HEK293 (cell line): ENCODE data around the gene KRTAP4-9.

ENCODE experiments used
- CTCF ChIP-seq: fragments of 450-650 bp; formaldehyde crosslinking; IDR thresholded peaks from 2 replicates; pipeline ENCODE4 v1.5.1; 2016; ENCODE audit warnings: missing biosample characterization, missing genetic modification characterization
- INSM2 ChIP-seq: fragments of 450-650 bp; formaldehyde crosslinking; IDR thresholded peaks from 2 replicates; pipeline ENCODE4 v1.5.1; 2016; ENCODE audit warnings: missing biosample characterization, missing genetic modification characterization
- KLF1 ChIP-seq: fragments of 450-650 bp; formaldehyde crosslinking; IDR thresholded peaks from 2 replicates; pipeline ENCODE4 v1.5.1; 2016; ENCODE audit warnings: missing biosample characterization, missing genetic modification characterization
- REST ChIP-seq: fragments of 450-650 bp; formaldehyde crosslinking; IDR thresholded peaks from 2 replicates; pipeline ENCODE4 v1.5.1; 2016; ENCODE audit warnings: missing biosample characterization, missing genetic modification characterization
- SALL2 ChIP-seq: fragments of 450-650 bp; formaldehyde crosslinking; IDR thresholded peaks from 2 replicates; pipeline ENCODE4 v1.5.0; 2017; ENCODE audit warnings: missing biosample characterization, mild to moderate bottlenecking, missing genetic modification characterization, borderline replicate concordance
- ZBTB17 ChIP-seq: fragments of 450-650 bp; formaldehyde crosslinking; IDR thresholded peaks from 2 replicates; pipeline ENCODE4 v1.5.1; 2016; ENCODE audit warnings: missing biosample characterization, missing genetic modification characterization
- ZNF138 ChIP-seq: fragments of 450-650 bp; formaldehyde crosslinking; IDR thresholded peaks from 2 replicates; pipeline ENCODE4 v1.5.1; 2016; ENCODE audit warnings: missing biosample characterization, missing genetic modification characterization, borderline replicate concordance
- ZNF292 ChIP-seq: fragments of 450-650 bp; formaldehyde crosslinking; IDR thresholded peaks from 2 replicates; pipeline ENCODE4 v1.5.1; 2016; ENCODE audit warnings: low read depth, missing biosample characterization, missing genetic modification characterization, borderline replicate concordance
- ZNF585B ChIP-seq: fragments of 450-650 bp; formaldehyde crosslinking; IDR thresholded peaks from 2 replicates; pipeline ENCODE4 v1.5.1; 2016; ENCODE audit warnings: missing biosample characterization, missing genetic modification characterization
- ZNF670 ChIP-seq: fragments of 450-650 bp; formaldehyde crosslinking; IDR thresholded peaks from 2 replicates; pipeline ENCODE4 v1.5.1; 2016; ENCODE audit warnings: missing biosample characterization, missing genetic modification characterization, low read depth

GRCh38 chr17:41116297-41116696 is 11.1 kb downstream of the KRTAP4-9 start:
- TF ChIP-seq ZNF292 (tag by site-specific recombination), result no peak
- TF ChIP-seq ZNF585B, result no peak
- no peak for TF ChIP-seq CTCF
- TF ChIP-seq REST, result no peak
- TF ChIP-seq ZNF138 (tag by site-specific recombination), result no peak
- TF ChIP-seq INSM2 (tag by site-specific recombination), result no peak
- no peak for TF ChIP-seq SALL2 (tag by site-specific recombination)
- TF ChIP-seq KLF1 (tag by site-specific recombination), result no peak
- no peak for TF ChIP-seq ZNF670 (tag by site-specific recombination)
- no peak for TF ChIP-seq ZBTB17 (tag by site-specific recombination)
